NCI-H1092 treated with DMSO at 0.1 percent for 48 hours (cell line): ENCODE results near the gene PEX16.

Experiments used
- DNase-seq: peaks from one replicate; lab custom pipeline; 2025; lab: John Stamatoyannopoulos, UW

PEX16 gene

GRCh38 chr11:45897556-45897955, 20.1 kb downstream of the PEX16 start:
- DNase-seq = no peak

GRCh38 chr11:45896422-45896984, 21.2 kb downstream of the PEX16 start:
- peak; percentile 95 for DNase-seq

GRCh38 chr11:45895553-45896259, 22.0 kb downstream of the PEX16 start:
- DNase-seq = peak; percentile 57

GRCh38 chr11:45894555-45895247, 23.0 kb downstream of the PEX16 start:
- DNase-seq = no peak

- DNase-seq = no peak
These were observed 24.8 kb downstream of the PEX16 start for GRCh38 chr11:45892856-45893255.

- no peak for DNase-seq
These were observed 26.7 kb downstream of the PEX16 start for GRCh38 chr11:45890886-45891550.

- DNase-seq = no peak
These were observed 27.7 kb downstream of the PEX16 start for GRCh38 chr11:45889966-45890365.

- DNase-seq = no peak
These were observed 28.1 kb downstream of the PEX16 start for GRCh38 chr11:45889555-45889954.

- no peak for DNase-seq
These were observed 30.1 kb downstream of the PEX16 start for GRCh38 chr11:45887587-45887986.

- DNase-seq = no peak
These were observed 30.7 kb downstream of the PEX16 start for GRCh38 chr11:45886816-45887520.

- peak; percentile 32 for DNase-seq
These were observed 31.6 kb downstream of the PEX16 start for GRCh38 chr11:45885921-45886721.

- peak; percentile 66 for DNase-seq
These were observed 32.3 kb downstream of the PEX16 start, which contains the start of gene MAPK8IP1 for GRCh38 chr11:45885274-45885920. TSS of gene MAPK8IP1 (plus strand) at chr11:45885651. CDS start at chr11:45885821, 170 bp downstream.

GRCh38 chr11:45884596-45885185, 33.0 kb downstream of the PEX16 start:
- DNase-seq = no peak

- DNase-seq = peak; percentile 33
These were observed 35.8 kb downstream of the PEX16 start for GRCh38 chr11:45881708-45882368.

- DNase-seq = peak; percentile 65
These were observed 36.7 kb downstream of the PEX16 start for GRCh38 chr11:45880772-45881570.

- no peak for DNase-seq
These were observed 37.6 kb downstream of the PEX16 start for GRCh38 chr11:45879803-45880686.

- no peak for DNase-seq
These were observed 39.8 kb downstream of the PEX16 start for GRCh38 chr11:45877845-45878244.

- no peak for DNase-seq
These were observed 40.5 kb downstream of the PEX16 start for GRCh38 chr11:45877221-45877620.
